ENCODE results near the gene LIME1. TPM values are rescaled to one million over a fixed set of nuclear protein-coding genes. Genes with fewer than 3 reads are reported as not detected.
"Not testable (repeated sequence)": the region's sequence is repeated elsewhere in the genome, so short reads cannot be mapped to it uniquely, and the experiment has no call there.

The LIME1 gene
- polyA plus RNA-seq, 4 donors: 6.1 to 48.4 (median 22.6) TPM

DNA sequence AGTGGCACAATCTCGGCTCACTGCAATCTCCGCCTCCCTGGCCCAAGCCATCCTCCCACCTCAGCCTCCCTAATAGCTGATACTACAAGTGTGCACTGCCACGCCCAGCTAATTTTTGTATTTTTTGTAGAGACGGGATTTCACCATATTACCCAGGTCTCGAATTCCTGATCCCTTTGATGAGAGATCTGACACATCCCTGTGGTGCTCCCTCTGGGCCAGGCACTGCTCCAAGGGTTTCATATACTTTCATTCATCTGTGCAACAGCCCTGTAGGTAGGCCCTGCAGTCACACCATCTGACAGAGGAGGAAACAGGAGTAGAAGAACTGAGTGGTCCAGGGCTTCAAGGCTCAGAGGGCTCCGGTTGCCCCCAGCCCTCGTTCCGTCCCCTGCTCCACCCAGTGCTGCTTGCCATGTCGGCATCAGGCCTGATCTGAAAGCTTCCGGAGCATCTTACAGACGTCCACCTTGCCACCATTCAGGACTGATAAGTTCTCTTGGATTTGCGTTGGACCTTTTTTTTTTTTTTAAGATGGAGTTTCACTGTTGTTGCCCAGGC, 25.3 kb upstream of the LIME1 start:
- H3K4me1 ChIP-seq (ENCODE audit: control insufficient read depth in 3 of 3, insufficient read depth in 2 of 3, low read depth in 1 of 3, low read length in 2 of 3): peaks cover 4 to 12% (median 6%) of the 10 kb centered on the region in 3 donors
- no peak overlapping the region for H3K4me3 ChIP-seq (ENCODE audit: low read depth in 1 of 3, low read length in 3 of 3)
- WGBS, 3 donors: 80 to 90% (median 81%) methylated on average over 12 of the region's 12 CpGs
- no peaks in the 10 kb centered on the region for H3K27me3 ChIP-seq (ENCODE audit: control insufficient read depth in 3 of 3, insufficient read depth in 3 of 3, low read length in 3 of 3)
- DNase-seq: no peak
- no peak for FAIRE-seq
- no peak overlapping the region for H3K27ac ChIP-seq (ENCODE audit: low read depth in 1 of 3, low read length in 2 of 3)
- peaks cover 0 to 58% (median 4%) of the 10 kb centered on the region in 3 donors for H3K36me3 ChIP-seq (ENCODE audit: control insufficient read depth in 3 of 3, insufficient read depth in 2 of 3, low read depth in 1 of 3, low read length in 3 of 3)
- H3K9me3 ChIP-seq (ENCODE audit: control insufficient read depth in 2 of 2, insufficient read depth in 1 of 2, low read depth in 1 of 2, low read length in 1 of 2): peaks cover 0 to 17% of the 10 kb centered on the region in 2 donors

DNA sequence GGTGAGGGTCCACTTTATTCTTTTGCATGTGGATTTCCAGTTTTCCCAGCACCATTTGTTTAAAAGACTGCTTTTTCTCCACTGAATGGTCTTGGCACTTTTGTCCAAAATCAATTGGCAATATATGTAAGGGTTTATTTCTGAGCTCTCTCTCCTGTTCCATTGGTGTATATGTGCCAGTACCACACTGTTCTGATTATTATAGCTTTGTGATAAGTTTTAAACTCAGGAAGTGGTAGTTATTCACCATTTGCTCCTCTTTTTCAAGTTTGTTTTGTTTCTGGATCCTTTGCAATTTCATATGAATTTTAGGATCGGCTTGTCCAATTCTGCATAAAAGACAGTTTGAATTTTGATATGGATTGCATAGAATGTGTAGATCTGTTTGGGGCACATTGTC, 24.3 kb upstream of the LIME1 start:
- WGBS, 3 donors: 100% methylated on average over 1 of the region's 1 CpG
- FAIRE-seq (no peak), DNase-seq (no peak)
- peaks cover 0 to 18% of the 10 kb centered on the region in 2 donors for H3K9me3 ChIP-seq (ENCODE audit: control insufficient read depth in 2 of 2, insufficient read depth in 1 of 2, low read depth in 1 of 2, low read length in 1 of 2)
- no peak overlapping the region for H3K4me3 ChIP-seq (ENCODE audit: low read depth in 1 of 3, low read length in 3 of 3)
- no peak overlapping the region for H3K27ac ChIP-seq (ENCODE audit: low read depth in 1 of 3, low read length in 2 of 3)
- peaks cover 0 to 53% (median 3%) of the 10 kb centered on the region in 3 donors for H3K36me3 ChIP-seq (ENCODE audit: control insufficient read depth in 3 of 3, insufficient read depth in 2 of 3, low read depth in 1 of 3, low read length in 3 of 3)
- peaks cover 4 to 6% (median 5%) of the 10 kb centered on the region in 3 donors for H3K4me1 ChIP-seq (ENCODE audit: control insufficient read depth in 3 of 3, insufficient read depth in 2 of 3, low read depth in 1 of 3, low read length in 2 of 3)
- no peaks in the 10 kb centered on the region for H3K27me3 ChIP-seq (ENCODE audit: control insufficient read depth in 3 of 3, insufficient read depth in 3 of 3, low read length in 3 of 3)

DNA sequence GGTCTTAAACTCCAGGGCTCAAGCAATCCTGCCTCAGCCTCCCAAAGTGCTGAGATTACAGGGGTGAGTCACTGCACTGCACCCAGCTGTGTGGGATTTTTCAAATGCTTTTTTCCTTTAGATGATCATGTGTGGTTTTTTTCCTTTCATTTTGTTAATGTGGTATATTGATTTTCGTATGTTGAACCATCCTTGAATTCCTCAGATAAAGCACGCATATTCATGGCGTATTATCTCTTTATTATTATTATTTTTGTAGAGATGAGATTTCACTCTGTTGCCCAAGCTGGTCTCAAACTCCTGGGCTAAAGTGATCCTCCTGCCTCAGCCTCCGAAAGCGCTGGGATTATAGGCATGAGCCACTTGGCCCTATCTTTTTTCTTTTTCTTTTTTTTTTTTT, 21.6 kb upstream of the LIME1 start:
- no peak for FAIRE-seq
- WGBS, 3 donors: 97 to 99% (median 99%) methylated on average over 5 of the region's 5 CpGs
- no peak overlapping the region for H3K27ac ChIP-seq (ENCODE audit: low read depth in 1 of 3, low read length in 2 of 3)
- H3K4me1 ChIP-seq (ENCODE audit: control insufficient read depth in 3 of 3, insufficient read depth in 2 of 3, low read depth in 1 of 3, low read length in 2 of 3): no peaks in the 10 kb centered on the region
- no peak for DNase-seq
- peaks cover 0 to 54% (median 4%) of the 10 kb centered on the region in 3 donors for H3K36me3 ChIP-seq (ENCODE audit: control insufficient read depth in 3 of 3, insufficient read depth in 2 of 3, low read depth in 1 of 3, low read length in 3 of 3)
- H3K9me3 ChIP-seq (ENCODE audit: control insufficient read depth in 2 of 2, insufficient read depth in 1 of 2, low read depth in 1 of 2, low read length in 1 of 2): peaks cover 0 to 34% of the 10 kb centered on the region in 2 donors
- no peaks in the 10 kb centered on the region for H3K27me3 ChIP-seq (ENCODE audit: control insufficient read depth in 3 of 3, insufficient read depth in 3 of 3, low read length in 3 of 3)
- no peak overlapping the region for H3K4me3 ChIP-seq (ENCODE audit: low read depth in 1 of 3, low read length in 3 of 3)

DNA sequence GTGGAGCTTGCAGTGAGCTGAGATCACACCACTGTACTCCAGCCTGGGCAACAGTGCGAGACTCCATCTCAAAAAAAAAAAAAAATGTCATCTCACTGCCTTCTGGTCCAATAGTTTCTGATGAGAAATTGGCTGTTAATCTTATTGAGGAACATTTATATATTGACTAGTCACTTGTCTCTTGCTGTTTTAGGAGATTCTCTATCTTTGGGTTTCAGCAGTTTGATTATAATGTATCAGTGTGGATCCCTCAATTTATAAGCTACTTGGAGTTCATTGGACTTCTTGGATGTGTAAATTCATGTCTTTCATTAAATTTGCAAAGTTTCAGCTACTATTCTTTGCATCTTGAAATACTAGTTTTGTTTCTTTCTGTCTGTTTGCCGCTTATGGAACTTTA, 17.5 kb upstream of the LIME1 start:
- H3K27me3 ChIP-seq (ENCODE audit: control insufficient read depth in 3 of 3, insufficient read depth in 3 of 3, low read length in 3 of 3): no peaks in the 10 kb centered on the region
- no peak overlapping the region for H3K4me3 ChIP-seq (ENCODE audit: low read depth in 1 of 3, low read length in 3 of 3)
- no peaks in the 10 kb centered on the region for H3K4me1 ChIP-seq (ENCODE audit: control insufficient read depth in 3 of 3, insufficient read depth in 2 of 3, low read depth in 1 of 3, low read length in 2 of 3)
- peaks cover 0 to 38% of the 10 kb centered on the region in 2 donors for H3K9me3 ChIP-seq (ENCODE audit: control insufficient read depth in 2 of 2, insufficient read depth in 1 of 2, low read depth in 1 of 2, low read length in 1 of 2)
- FAIRE-seq (no peak), DNase-seq (no peak)
- H3K36me3 ChIP-seq (ENCODE audit: control insufficient read depth in 3 of 3, insufficient read depth in 2 of 3, low read depth in 1 of 3, low read length in 3 of 3): peaks cover 0 to 56% (median 10%) of the 10 kb centered on the region in 3 donors
- H3K27ac ChIP-seq (ENCODE audit: low read depth in 1 of 3, low read length in 2 of 3): no peak overlapping the region
- WGBS, 3 donors: 97 to 98% (median 98%) methylated on average over 2 of the region's 2 CpGs

- DNase-seq; H3K4me3 ChIP-seq (ENCODE audit: low read depth in 1 of 3, low read length in 3 of 3); H3K27ac ChIP-seq (ENCODE audit: low read depth in 1 of 3, low read length in 2 of 3); FAIRE-seq; H3K27me3 ChIP-seq (ENCODE audit: control insufficient read depth in 3 of 3, insufficient read depth in 3 of 3, low read length in 3 of 3); H3K4me1 ChIP-seq (ENCODE audit: control insufficient read depth in 3 of 3, insufficient read depth in 2 of 3, low read depth in 1 of 3, low read length in 2 of 3): not testable (repeated sequence)
- 82 to 95% (median 82%) methylated on average over 2 of the region's 2 CpGs for WGBS, 3 donors
- peaks cover 0 to 33% of the 10 kb centered on the region in 2 donors for H3K9me3 ChIP-seq (ENCODE audit: control insufficient read depth in 2 of 2, insufficient read depth in 1 of 2, low read depth in 1 of 2, low read length in 1 of 2)
- peaks cover 0 to 40% (median 6%) of the 10 kb centered on the region in 3 donors for H3K36me3 ChIP-seq (ENCODE audit: control insufficient read depth in 3 of 3, insufficient read depth in 2 of 3, low read depth in 1 of 3, low read length in 3 of 3)
Observed at GRCh38 chr20:63722967-63723622, 13.4 kb upstream of the LIME1 start.

DNA sequence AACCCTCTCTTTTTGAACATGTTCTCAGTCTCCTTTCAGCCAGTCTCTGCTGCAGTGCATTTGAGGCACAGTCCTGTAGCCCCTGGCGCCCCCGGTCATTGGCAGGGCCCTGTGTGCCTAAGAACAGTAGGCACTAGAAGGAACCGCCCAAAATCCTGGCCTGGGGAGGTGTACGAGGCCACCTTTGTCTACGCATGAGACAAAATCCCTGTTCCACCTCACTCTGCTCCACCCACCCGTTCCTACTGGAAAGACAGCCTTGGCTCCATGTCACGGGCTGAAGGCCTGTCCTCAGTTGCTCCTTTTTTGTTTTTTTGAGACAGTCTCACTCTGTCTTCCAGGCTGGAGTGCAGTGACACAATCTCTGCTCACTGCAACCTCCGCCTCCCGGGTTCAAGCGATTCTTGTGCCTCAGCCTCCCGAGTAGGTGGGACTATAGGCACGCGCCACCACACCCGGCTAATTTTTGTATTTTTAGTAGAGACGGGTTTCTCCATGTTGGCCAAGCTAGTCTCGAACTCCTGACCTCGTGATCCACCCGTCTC, 6.2 kb upstream of the LIME1 start:
- DNase-seq; FAIRE-seq; H3K9me3 ChIP-seq (ENCODE audit: control insufficient read depth in 2 of 2, insufficient read depth in 1 of 2, low read depth in 1 of 2, low read length in 1 of 2); H3K4me1 ChIP-seq (ENCODE audit: control insufficient read depth in 3 of 3, insufficient read depth in 2 of 3, low read depth in 1 of 3, low read length in 2 of 3); H3K4me3 ChIP-seq (ENCODE audit: low read depth in 1 of 3, low read length in 3 of 3); H3K27me3 ChIP-seq (ENCODE audit: control insufficient read depth in 3 of 3, insufficient read depth in 3 of 3, low read length in 3 of 3): not testable (repeated sequence)
- 83 to 91% (median 83%) methylated on average over 18 of the region's 18 CpGs for WGBS, 3 donors
- Histone ChIP-seq H3K27ac (ENCODE audit: low read depth in 1 of 3, low read length in 2 of 3) (peak overlapping the region in 1 of 3 donors; percentile 66), H3K36me3 (ENCODE audit: control insufficient read depth in 3 of 3, insufficient read depth in 2 of 3, low read depth in 1 of 3, low read length in 3 of 3) (peaks cover 2 to 38% (median 8%) of the 10 kb centered on the region in 3 donors)

- H3K27me3 ChIP-seq (ENCODE audit: control insufficient read depth in 3 of 3, insufficient read depth in 3 of 3, low read length in 3 of 3): no peaks in the 10 kb centered on the region
- H3K4me3 ChIP-seq (ENCODE audit: low read depth in 1 of 3, low read length in 3 of 3): no peak overlapping the region
- H3K9me3 ChIP-seq (ENCODE audit: control insufficient read depth in 2 of 2, insufficient read depth in 1 of 2, low read depth in 1 of 2, low read length in 1 of 2): no peaks in the 10 kb centered on the region
- FAIRE-seq (no peak), DNase-seq (no peak)
- peaks cover 0 to 9% (median 2%) of the 10 kb centered on the region in 3 donors for H3K4me1 ChIP-seq (ENCODE audit: control insufficient read depth in 3 of 3, insufficient read depth in 2 of 3, low read depth in 1 of 3, low read length in 2 of 3)
- WGBS, 3 donors: 66 to 88% (median 84%) methylated on average over 4 to 5 of the region's 5 CpGs
- H3K36me3 ChIP-seq (ENCODE audit: control insufficient read depth in 3 of 3, insufficient read depth in 2 of 3, low read depth in 1 of 3, low read length in 3 of 3): peaks cover 5 to 45% (median 10%) of the 10 kb centered on the region in 3 donors
- no peak overlapping the region for H3K27ac ChIP-seq (ENCODE audit: low read depth in 1 of 3, low read length in 2 of 3)
Observed at GRCh38 chr20:63731410-63731809, 5.1 kb upstream of the LIME1 start.

GRCh38 chr20:63732118-63733095, 4.1 kb upstream of the LIME1 start:
- Histone ChIP-seq H3K4me1 (ENCODE audit: control insufficient read depth in 3 of 3, insufficient read depth in 2 of 3, low read depth in 1 of 3, low read length in 2 of 3) (peaks cover 0 to 7% (median 2%) of the 10 kb centered on the region in 3 donors), H3K4me3 (ENCODE audit: low read depth in 1 of 3, low read length in 3 of 3) (no peak overlapping the region), H3K27ac (ENCODE audit: low read depth in 1 of 3, low read length in 2 of 3) (no peak overlapping the region), H3K9me3 (ENCODE audit: control insufficient read depth in 2 of 2, insufficient read depth in 1 of 2, low read depth in 1 of 2, low read length in 1 of 2) (no peaks in the 10 kb centered on the region), H3K36me3 (ENCODE audit: control insufficient read depth in 3 of 3, insufficient read depth in 2 of 3, low read depth in 1 of 3, low read length in 3 of 3) (peaks cover 5 to 53% (median 10%) of the 10 kb centered on the region in 3 donors), H3K27me3 (ENCODE audit: control insufficient read depth in 3 of 3, insufficient read depth in 3 of 3, low read length in 3 of 3) (no peaks in the 10 kb centered on the region)
- 88 to 91% (median 90%) methylated on average over 38 of the region's 38 CpGs for WGBS, 3 donors
- no peak for FAIRE-seq
- no peak for DNase-seq

All from small intestine (tissue), 7 donors.